Endothelial cell of umbilical vein (primary cell): Measurements from ENCODE around the gene GAST. TPM values are rescaled to one million over a fixed set of nuclear protein-coding genes. Genes with fewer than 3 reads are reported as not detected.

ENCODE experiments used
- BruUV-seq: library from RNA; stranded (reverse); fragments of 400-500 nt; replicated peaks from 2 replicates; lab custom pipeline; 2021; lab: Mats Ljungman, UMichigan
- CTCF ChIA-PET: fragments of 300-600, 350-600 bp; sonication (Branson Sonifier 250); formaldehyde crosslinking; loops from one replicate; lab custom pipeline; 2021; ENCODE audit warnings: antibody characterized with exemption, inconsistent platforms; lab: Charles Lee
- POLR2A ChIA-PET: fragments of 300-600, 350-600 bp; sonication (Branson Sonifier 250); formaldehyde crosslinking; loops from one replicate; lab custom pipeline; 2021; ENCODE audit warnings: antibody characterized with exemption, inconsistent platforms; lab: Charles Lee
- DNase-seq: peaks from one replicate; pipeline ENCODE4 v3.0.0-alpha.2; 2011; ENCODE audit warnings: low read depth, low spot score
- FAIRE-seq: peaks from 2 replicates; lab custom pipeline; 2011; peaks lifted over from hg19 to GRCh38; lab: Jason Lieb, UNC
- H2AFZ ChIP-seq: 2 replicates; pipeline ENCODE4 v1.6.0; 2012; ENCODE audit warnings: low read depth, low read length, control low read depth, inconsistent platforms
- H3K27ac ChIP-seq: 2 replicates; pipeline ENCODE4 v1.5.1; 2011; ENCODE audit warnings: low read depth, mild to moderate bottlenecking, control low read depth, low read length, moderate library complexity; ENCODE audit not compliant: insufficient read depth
- H3K27me3 ChIP-seq, 2 experiments: 2 replicates each; pipeline versions ENCODE4 v1.6.0 to v1.6.1; 2011; ENCODE audit warnings: low read length in 2 of 2, mixed read lengths in 1 of 2; ENCODE audit not compliant: control insufficient read depth in 2 of 2, insufficient read depth in 2 of 2
- H3K36me3 ChIP-seq, 2 experiments: 2 replicates in 1 of 2; 3 replicates in 1 of 2; pipeline ENCODE4 v1.5.1; 2011; ENCODE audit warnings: low read length in 2 of 2, mild to moderate bottlenecking in 1 of 2, moderate library complexity in 1 of 2; ENCODE audit not compliant: control insufficient read depth in 2 of 2, insufficient read depth in 2 of 2; ENCODE audit errors: extremely low read depth in 1 of 2
- H3K4me1 ChIP-seq: 3 replicates; pipeline ENCODE4 v1.5.1; 2011; ENCODE audit warnings: mild to moderate bottlenecking, low read length; ENCODE audit not compliant: control insufficient read depth, insufficient read depth; ENCODE audit errors: extremely low read depth
- H3K4me2 ChIP-seq: 2 replicates; pipeline ENCODE4 v1.6.1; 2011; ENCODE audit warnings: low read length, control low read depth, mixed read lengths; ENCODE audit not compliant: insufficient read depth
- H3K4me3 ChIP-seq, 3 experiments: fragments of 200-600 bp in 1 of 3; sonication (generic), shearing (Covaris generic) in 1 of 3; replicated peaks in 1 of 3; 2 replicates each; pipeline ENCODE4 v1.5.1; 2011 to 2016; ENCODE audit warnings: control low read depth in 3 of 3, low read length in 3 of 3, mild to moderate bottlenecking in 2 of 3, inconsistent platforms in 1 of 3, low read depth in 1 of 3, moderate library complexity in 1 of 3; ENCODE audit not compliant: insufficient read depth in 1 of 3
- H3K79me2 ChIP-seq: 2 replicates; pipeline ENCODE4 v1.6.0; 2012; ENCODE audit warnings: low read length, inconsistent platforms; ENCODE audit not compliant: control insufficient read depth, insufficient read depth
- H3K9ac ChIP-seq: replicated peaks from 2 replicates; pipeline ENCODE3; 2011; ENCODE audit warnings: low read length, control low read depth; ENCODE audit not compliant: insufficient read depth; ENCODE audit errors: extremely low read depth
- H3K9me1 ChIP-seq: replicated peaks from 3 replicates; pipeline ENCODE4 v1.6.0; 2011; ENCODE audit warnings: mild to moderate bottlenecking, low read length; ENCODE audit not compliant: control insufficient read depth, insufficient read depth; ENCODE audit errors: extremely low read depth
- H3K9me3 ChIP-seq: replicated peaks from 2 replicates; pipeline ENCODE4 v1.5.1; 2012; ENCODE audit warnings: low read length, inconsistent platforms; ENCODE audit not compliant: control insufficient read depth, insufficient read depth
- H4K20me1 ChIP-seq: replicated peaks from 2 replicates; pipeline ENCODE3; 2011; ENCODE audit warnings: mild to moderate bottlenecking, low read length; ENCODE audit not compliant: control insufficient read depth, insufficient read depth; ENCODE audit errors: extremely low read depth
- CTCF ChIP-seq, 2 donors: IDR thresholded peaks; 1 replicate in 1 of 2; 2 replicates in 1 of 2; pipeline ENCODE4 v1.5.1; 2011; ENCODE audit warnings: low read length in 2 of 2, mild to moderate bottlenecking in 2 of 2, moderate library complexity in 2 of 2, control low read depth in 1 of 2, inconsistent platforms in 1 of 2, low read depth in 1 of 2; ENCODE audit not compliant: insufficient read depth in 1 of 2; ENCODE audit errors: extremely low read depth in 1 of 2
- EZH2 ChIP-seq: IDR thresholded peaks from 2 replicates; pipeline ENCODE4 v1.6.1; 2012; ENCODE audit warnings: borderline replicate concordance, low read depth, mild to moderate bottlenecking, moderate library complexity, low read length, inconsistent platforms; ENCODE audit not compliant: severe bottlenecking
- FOS ChIP-seq: IDR thresholded peaks from 2 replicates; pipeline ENCODE4 v1.6.1; 2011; ENCODE audit warnings: mild to moderate bottlenecking, low read length, moderate library complexity, borderline replicate concordance; ENCODE audit not compliant: insufficient read depth
- GATA2 ChIP-seq: IDR thresholded peaks from 2 replicates; pipeline ENCODE4 v1.7.0; 2011; ENCODE audit warnings: low read depth, mild to moderate bottlenecking, moderate library complexity, mixed read lengths, low read length; ENCODE audit not compliant: insufficient read length, insufficient read depth
- JUN ChIP-seq: IDR thresholded peaks from 2 replicates; pipeline ENCODE4 v1.6.1; 2011; ENCODE audit warnings: borderline replicate concordance, low read depth; ENCODE audit not compliant: insufficient read length, insufficient read depth
- MYC ChIP-seq: IDR thresholded peaks from one replicate; pipeline ENCODE4 v1.6.1; 2011; ENCODE audit warnings: mild to moderate bottlenecking, low read depth, low read length
- POLR2A ChIP-seq: IDR thresholded peaks from 2 replicates; pipeline ENCODE4 v1.6.1; 2012; ENCODE audit warnings: low read depth, mild to moderate bottlenecking, control low read depth, low read length
- POLR2AphosphoS5 ChIP-seq: IDR thresholded peaks from 2 replicates; pipeline ENCODE4 v1.6.1; 2012; ENCODE audit warnings: low read depth, mild to moderate bottlenecking, control low read depth, low read length, moderate library complexity; ENCODE audit not compliant: insufficient read depth
- dilution Hi-C: fragments of 300-500 bp; cut with MboI; formaldehyde crosslinking; loops from one replicate; pipeline ENCODE4 v1.15.0; 2019; ENCODE audit warnings: low sequenced_read_pairs; ENCODE audit not compliant: extremely low pct_ligation_motif_present
- intact Hi-C: fragments of 100-400 bp; cut with micrococcal nuclease; formaldehyde crosslinking; loops from one replicate; pipeline ENCODE4 v1.10.0; 2022
- polyA plus RNA-seq, 4 experiments: library from polyadenylated mRNA; depleted of rRNA in 3 of 4; stranded (reverse) in 3 of 4; unstranded in 1 of 4; fragments of >200 nt; gene quantifications; 2 replicates each; pipeline versions ENCODE4 v1.2.1 to v1.2.3, GENCODE V29; 2011 to 2012; ENCODE audit warnings: missing spikeins in 1 of 4
- total RNA-seq: library from RNA; stranded (reverse); gene quantifications from 2 replicates; pipeline ENCODE4 v1.2.3, GENCODE V29; 2021
- TF ChIP-seq, protein P1 (sequence below): IDR thresholded peaks from 2 replicates; pipeline ENCODE4 v1.6.1; 2011; ENCODE audit not compliant: insufficient read depth, insufficient read length

Gene GAST
- total and polyA plus RNA-seq, 2 donors (not counting 3 experiments of a cell fraction or from before 2014, with no cell fraction given): not detected

DNA sequence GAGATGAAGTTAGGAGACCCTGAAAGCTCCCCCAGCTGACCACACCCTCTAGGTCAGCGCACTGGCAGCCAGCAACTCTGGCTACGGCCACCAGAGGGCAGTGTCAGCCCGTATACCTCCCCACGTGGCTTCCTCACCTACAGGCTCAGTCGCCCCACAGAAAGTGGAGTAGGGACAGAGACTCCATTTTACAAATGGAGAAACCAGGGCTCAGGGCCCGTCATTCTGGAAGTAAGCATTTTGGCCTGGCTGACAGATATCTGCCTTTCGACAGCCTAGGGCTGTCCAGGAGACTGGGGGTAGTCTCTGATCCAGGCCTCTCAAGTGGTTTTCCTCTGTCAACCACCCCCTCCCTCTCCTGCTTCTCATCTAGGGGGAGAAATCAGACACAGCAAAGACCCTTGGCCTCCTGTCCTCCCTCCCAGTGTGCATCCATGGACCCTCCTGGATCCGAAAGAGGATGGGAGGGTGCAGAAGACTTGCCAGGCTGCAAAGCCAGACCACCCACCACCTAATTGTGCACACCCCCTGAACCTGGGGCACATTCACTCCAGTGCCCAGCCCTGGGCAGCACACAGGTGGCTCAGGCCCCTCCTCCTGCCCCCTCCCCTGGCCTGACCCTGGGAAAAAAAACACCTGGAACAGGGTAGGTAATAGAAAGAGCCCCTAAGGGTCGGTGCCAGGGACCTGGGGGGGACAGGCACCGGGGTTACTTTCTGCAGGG, 26.1 kb downstream of the GAST start:
- H3K36me3 ChIP-seq: no peaks in the 10 kb centered on the region
- H3K4me2 ChIP-seq: no peak overlapping the region
- no peaks in the 10 kb centered on the region for H3K79me2 ChIP-seq
- intact Hi-C loops (loop anchor here (1.0 to 5.0 kb wide), 7 partner anchors 35 to 221 kb away; partner anchors contain the start of gene KLHL11), dilution Hi-C loops (no loop called here)
- TF ChIP-seq FOS (no peak), MYC (peak; percentile 95), EZH2 (no peak), POLR2A (no peak), JUN (no peak), POLR2AphosphoS5 (no peak), CTCF (IDR thresholded peaks at IDR 0.05; ENCODE audit: extremely low read depth in 1 of 2, insufficient read depth in 1 of 2, low read depth in 1 of 2, low read length in 2 of 2) (peak; percentile 95 to 96), GATA2 (no peak)
- TF ChIP-seq, protein P1, sequence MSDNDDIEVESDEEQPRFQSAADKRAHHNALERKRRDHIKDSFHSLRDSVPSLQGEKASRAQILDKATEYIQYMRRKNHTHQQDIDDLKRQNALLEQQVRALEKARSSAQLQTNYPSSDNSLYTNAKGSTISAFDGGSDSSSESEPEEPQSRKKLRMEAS: peak; percentile 79
- H3K9me3 ChIP-seq: no peaks in the 10 kb centered on the region
- H3K4me1 ChIP-seq: peaks cover 2% of the 10 kb centered on the region
- no peaks in the 10 kb centered on the region for H3K9me1 ChIP-seq
- peak overlapping the region; percentile 78 for H2AFZ ChIP-seq
- DNase-seq (peak; percentile 81), FAIRE-seq (peak; percentile 92)
- no peak overlapping the region for H3K27ac ChIP-seq
- ChIA-PET POLR2A (no interaction called here), CTCF (interaction anchor here (0.5 to 4.6 kb wide), 19 partner anchors 9 to 161 kb away, joined by 3 to 50 read pairs (median 3); partner anchors contain the start of genes FKBP10, JUP, KLHL11 and P3H4)
- no TSS peak for BruUV-seq
- no peak overlapping the region for H3K4me3 ChIP-seq
- H3K9ac ChIP-seq: no peak overlapping the region
- peaks cover 27% of the 10 kb centered on the region in 2 experiments for H3K27me3 ChIP-seq
- no peaks in the 10 kb centered on the region for H4K20me1 ChIP-seq
